Cardiac muscle cell (in vitro differentiated cells and primary cell): ENCODE measurements around the gene GLTPD2. TPM values are rescaled to one million over a fixed set of nuclear protein-coding genes. Genes with fewer than 3 reads are reported as not detected.

Experiments used
- DNase-seq, 2 donors: peaks; one replicate each; pipeline versions ENCODE4 v3.0.0 to v3.0.0-alpha.2; 2010 to 2017; ENCODE audit warnings: low read depth in 1 of 2, low spot score in 1 of 2
- H3K27ac ChIP-seq: fragments of 200-600 bp; sonication (generic); 2 replicates; pipeline ENCODE4 v1.5.1; 2016
- H3K27me3 ChIP-seq: fragments of 200-600 bp; sonication (generic); 2 replicates; pipeline ENCODE4 v1.6.0; 2016; ENCODE audit warnings: control low read depth
- H3K36me3 ChIP-seq: fragments of 200-600 bp; sonication (generic); 2 replicates; pipeline ENCODE4 v1.5.1; 2016; ENCODE audit warnings: control low read depth
- H3K4me1 ChIP-seq: fragments of 200-600 bp; sonication (generic); 2 replicates; pipeline ENCODE4 v1.8.1; 2017; ENCODE audit warnings: low read depth, mild to moderate bottlenecking, mixed run types
- H3K4me3 ChIP-seq: fragments of 200-600 bp; sonication (generic); 2 replicates; pipeline ENCODE4 v1.5.1; 2016; ENCODE audit warnings: mild to moderate bottlenecking
- H3K9me3 ChIP-seq: fragments of 200-600 bp; sonication (generic); 2 replicates; pipeline ENCODE4 v1.5.1; 2017; ENCODE audit warnings: low read depth, mild to moderate bottlenecking, control low read depth
- polyA plus RNA-seq: library from polyadenylated mRNA; unstranded; fragments of >200 nt; fragmentation: Nextera tagmentation; extraction: Ambion mirVana; gene quantifications from 2 replicates; pipeline ENCODE4 v1.2.1, GENCODE V29; 2016
- total RNA-seq: library from RNA; depleted of rRNA; stranded (reverse); fragments of >200 nt; gene quantifications from 2 replicates; pipeline ENCODE4 v1.2.3, GENCODE V29; 2016
- TF ChIP-seq, protein P1 (sequence below): IDR thresholded peaks from 2 replicates; pipeline ENCODE4 v1.5.1; 2012; ENCODE audit warnings: low read depth, mild to moderate bottlenecking, low read length

GLTPD2 gene
- total and polyA plus RNA-seq, 2 experiments from 2014 or later = 5.4 TPM; not detected in 1

DNA sequence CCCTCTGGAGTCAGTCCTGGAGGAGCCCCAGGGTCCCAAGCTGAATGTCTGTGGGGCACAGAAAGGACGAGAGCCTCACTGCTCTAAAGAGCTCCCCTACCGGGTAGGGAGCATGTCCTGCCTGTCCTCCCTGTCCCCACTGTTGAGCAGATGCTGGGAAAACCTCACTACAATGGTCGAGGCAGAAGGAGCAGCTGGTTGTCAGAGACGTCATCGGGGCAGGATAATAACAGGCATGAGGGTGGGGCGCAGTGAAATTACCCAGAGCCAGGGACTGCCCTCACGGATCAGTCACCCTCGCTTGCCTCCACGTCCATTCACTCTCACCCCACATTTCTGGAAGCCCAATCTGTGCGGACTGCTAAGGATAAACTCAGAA, 16.5 kb upstream of the GLTPD2 start:
- no peaks in the 10 kb centered on the region for H3K36me3 ChIP-seq
- TF ChIP-seq, protein P1, sequence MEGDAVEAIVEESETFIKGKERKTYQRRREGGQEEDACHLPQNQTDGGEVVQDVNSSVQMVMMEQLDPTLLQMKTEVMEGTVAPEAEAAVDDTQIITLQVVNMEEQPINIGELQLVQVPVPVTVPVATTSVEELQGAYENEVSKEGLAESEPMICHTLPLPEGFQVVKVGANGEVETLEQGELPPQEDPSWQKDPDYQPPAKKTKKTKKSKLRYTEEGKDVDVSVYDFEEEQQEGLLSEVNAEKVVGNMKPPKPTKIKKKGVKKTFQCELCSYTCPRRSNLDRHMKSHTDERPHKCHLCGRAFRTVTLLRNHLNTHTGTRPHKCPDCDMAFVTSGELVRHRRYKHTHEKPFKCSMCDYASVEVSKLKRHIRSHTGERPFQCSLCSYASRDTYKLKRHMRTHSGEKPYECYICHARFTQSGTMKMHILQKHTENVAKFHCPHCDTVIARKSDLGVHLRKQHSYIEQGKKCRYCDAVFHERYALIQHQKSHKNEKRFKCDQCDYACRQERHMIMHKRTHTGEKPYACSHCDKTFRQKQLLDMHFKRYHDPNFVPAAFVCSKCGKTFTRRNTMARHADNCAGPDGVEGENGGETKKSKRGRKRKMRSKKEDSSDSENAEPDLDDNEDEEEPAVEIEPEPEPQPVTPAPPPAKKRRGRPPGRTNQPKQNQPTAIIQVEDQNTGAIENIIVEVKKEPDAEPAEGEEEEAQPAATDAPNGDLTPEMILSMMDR = no peak
- H3K27me3 ChIP-seq = no peaks in the 10 kb centered on the region
- no peaks in the 10 kb centered on the region for H3K9me3 ChIP-seq
- H3K27ac ChIP-seq = no peak overlapping the region
- H3K4me1 ChIP-seq = no peaks in the 10 kb centered on the region
- no peak for DNase-seq
- H3K4me3 ChIP-seq = no peak overlapping the region

DNA sequence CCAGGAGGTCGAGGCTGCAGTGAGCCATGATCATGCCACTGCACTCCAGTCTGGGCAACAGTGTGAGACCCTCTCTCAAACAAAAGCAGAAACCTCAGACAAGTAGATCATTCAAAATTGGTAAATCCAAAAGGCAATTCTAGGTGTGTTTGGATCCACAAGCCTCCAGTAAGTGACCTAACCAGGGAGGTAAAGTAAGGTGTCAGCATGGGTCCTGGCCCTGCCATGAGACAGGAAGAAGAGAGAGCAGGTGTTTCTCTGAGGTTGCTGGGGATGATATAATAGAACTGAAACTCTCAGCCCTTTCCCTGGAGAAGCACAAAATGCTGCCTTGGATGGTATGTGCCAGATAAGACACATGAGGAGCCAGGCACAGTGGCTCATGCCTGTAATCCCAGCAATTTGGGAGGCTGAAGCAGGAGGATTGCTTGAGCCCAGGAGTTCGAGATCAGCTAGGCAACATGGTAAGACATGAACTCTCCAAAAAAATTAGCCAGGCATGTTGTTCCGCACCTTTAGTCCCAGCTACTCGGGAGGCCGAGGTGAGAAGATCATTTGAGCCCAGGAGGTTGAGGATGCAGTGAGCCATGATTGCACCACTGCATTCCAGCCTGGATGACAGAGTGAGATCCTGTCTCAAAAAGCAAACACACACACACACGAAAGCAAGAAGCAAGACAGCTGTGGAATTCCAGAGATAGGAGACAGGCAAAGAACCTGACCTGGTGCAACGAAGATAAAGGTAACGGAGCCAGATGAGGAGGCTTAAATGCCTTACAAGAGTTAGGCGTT, 10.6 kb upstream of the GLTPD2 start:
- Histone ChIP-seq H3K36me3 (no peaks in the 10 kb centered on the region), H3K9me3 (no peaks in the 10 kb centered on the region), H3K27me3 (peaks cover 9% of the 10 kb centered on the region), H3K27ac (no peak overlapping the region), H3K4me1 (no peaks in the 10 kb centered on the region), H3K4me3 (no peak overlapping the region)
- TF ChIP-seq, protein P1 = no peak
- DNase-seq = peak in 1 of 2 donors; percentile 27

DNA sequence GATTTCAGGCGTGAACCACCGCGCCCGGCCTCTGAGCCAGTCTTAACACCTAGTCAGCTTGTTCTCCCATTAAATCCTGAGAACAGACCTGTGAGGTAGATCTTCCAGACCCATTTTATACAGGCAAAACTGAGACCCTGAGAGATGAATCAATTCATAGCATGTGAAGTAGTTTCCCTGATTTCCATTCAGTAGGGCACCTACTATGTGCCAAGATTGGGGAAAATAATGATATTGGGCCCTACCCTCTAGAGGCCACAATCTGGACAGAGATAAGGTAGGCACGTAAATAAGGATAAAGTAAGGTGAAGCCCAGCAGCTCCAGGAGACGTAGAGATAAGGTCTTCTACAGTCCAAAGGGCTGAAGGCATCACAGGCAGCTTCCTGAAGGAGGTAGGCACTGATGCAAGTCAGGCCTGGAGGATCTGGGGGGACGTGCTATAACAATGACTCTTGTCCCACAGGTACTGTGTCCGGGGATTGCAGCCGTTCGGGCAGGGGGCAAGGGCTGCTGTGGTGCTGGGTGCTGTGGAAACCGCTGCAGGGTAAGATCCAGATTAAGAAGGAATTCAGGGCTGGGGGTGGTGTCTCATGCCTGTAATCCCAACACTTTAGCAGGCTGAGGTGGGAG, 8.3 kb upstream of the GLTPD2 start:
- Histone ChIP-seq H3K27me3 (peaks cover 10% of the 10 kb centered on the region), H3K9me3 (no peaks in the 10 kb centered on the region), H3K36me3 (no peaks in the 10 kb centered on the region), H3K4me3 (no peak overlapping the region), H3K4me1 (no peaks in the 10 kb centered on the region), H3K27ac (no peak overlapping the region)
- TF ChIP-seq, protein P1 = no peak
- DNase-seq = no peak

DNA sequence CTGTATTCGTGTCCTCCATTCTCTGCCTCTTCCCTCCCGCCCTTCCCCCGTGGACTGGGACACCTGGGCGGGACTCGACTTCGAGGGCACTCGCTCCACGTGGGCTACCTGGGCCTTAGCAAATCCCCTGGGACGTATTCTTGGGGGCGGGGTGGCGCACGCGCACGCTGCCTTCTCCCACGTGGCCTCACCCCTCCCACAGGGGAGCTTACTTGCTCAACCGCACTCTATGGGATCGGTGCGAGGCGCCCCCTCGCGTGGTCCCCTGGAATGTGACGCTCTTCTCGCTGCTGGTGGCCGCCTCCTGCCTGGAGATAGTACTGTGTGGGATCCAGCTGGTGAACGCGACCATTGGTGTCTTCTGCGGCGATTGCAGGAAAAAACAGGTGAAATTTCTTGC, 6.1 kb upstream of the GLTPD2 start:
- DNase-seq = no peak
- H3K27me3 ChIP-seq = peaks cover 20% of the 10 kb centered on the region

DNA sequence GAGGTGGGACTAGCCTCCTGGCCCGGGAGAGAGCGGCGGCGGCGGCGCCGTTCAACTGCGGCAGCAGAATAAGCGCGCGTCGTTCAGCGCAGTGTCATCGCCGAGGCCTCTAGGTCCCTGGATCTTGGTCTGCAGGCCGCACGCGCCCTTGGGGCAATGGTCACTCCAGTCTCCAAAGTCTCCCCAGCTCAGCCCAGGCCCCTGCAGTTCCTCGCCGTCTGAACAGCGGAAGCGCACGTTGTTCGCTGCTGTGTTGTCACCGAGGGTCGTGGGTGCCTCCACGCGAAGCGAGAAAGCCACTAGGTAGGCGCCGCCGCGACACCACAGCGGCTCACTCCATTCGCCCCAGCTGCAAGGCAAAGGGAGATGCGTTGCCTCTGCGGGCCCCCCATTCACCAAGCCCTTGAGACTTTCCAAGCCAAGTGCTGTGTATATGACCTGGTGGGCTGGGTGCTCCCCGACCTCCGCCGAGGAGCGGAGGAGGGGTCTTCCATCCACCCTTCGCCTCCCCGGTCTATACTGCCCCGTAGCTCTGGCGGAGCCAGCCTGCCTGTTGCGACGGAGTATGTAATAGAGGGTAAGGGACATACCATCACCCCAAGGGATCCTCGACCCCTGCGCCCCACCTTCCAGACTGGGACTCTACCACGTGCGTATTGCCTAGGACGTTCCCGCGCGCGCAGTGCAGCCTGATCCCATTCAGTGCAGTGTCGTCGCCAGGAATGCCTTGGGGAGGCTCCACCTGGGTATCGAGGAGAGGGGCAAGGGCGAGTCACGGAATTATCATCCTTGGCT, 3.3 kb upstream of the GLTPD2 start:
- no peaks in the 10 kb centered on the region for H3K36me3 ChIP-seq
- no peaks in the 10 kb centered on the region for H3K4me1 ChIP-seq
- DNase-seq = peak in 1 of 2 donors; percentile 4
- H3K9me3 ChIP-seq = no peaks in the 10 kb centered on the region
- H3K27me3 ChIP-seq = peaks cover 20% of the 10 kb centered on the region
- H3K4me3 ChIP-seq = no peak overlapping the region
- TF ChIP-seq, protein P1 = no peak
- no peak overlapping the region for H3K27ac ChIP-seq

More for the DNA sequence above, 6.1 kb upstream of the GLTPD2 start:
- H3K4me3 ChIP-seq = no peak overlapping the region
- TF ChIP-seq, protein P1 = no peak
- no peak overlapping the region for H3K27ac ChIP-seq
- H3K9me3 ChIP-seq = no peaks in the 10 kb centered on the region
- no peaks in the 10 kb centered on the region for H3K36me3 ChIP-seq
- no peaks in the 10 kb centered on the region for H3K4me1 ChIP-seq
